ENCODE results near the gene LTB4R.

The LTB4R gene

DNA sequence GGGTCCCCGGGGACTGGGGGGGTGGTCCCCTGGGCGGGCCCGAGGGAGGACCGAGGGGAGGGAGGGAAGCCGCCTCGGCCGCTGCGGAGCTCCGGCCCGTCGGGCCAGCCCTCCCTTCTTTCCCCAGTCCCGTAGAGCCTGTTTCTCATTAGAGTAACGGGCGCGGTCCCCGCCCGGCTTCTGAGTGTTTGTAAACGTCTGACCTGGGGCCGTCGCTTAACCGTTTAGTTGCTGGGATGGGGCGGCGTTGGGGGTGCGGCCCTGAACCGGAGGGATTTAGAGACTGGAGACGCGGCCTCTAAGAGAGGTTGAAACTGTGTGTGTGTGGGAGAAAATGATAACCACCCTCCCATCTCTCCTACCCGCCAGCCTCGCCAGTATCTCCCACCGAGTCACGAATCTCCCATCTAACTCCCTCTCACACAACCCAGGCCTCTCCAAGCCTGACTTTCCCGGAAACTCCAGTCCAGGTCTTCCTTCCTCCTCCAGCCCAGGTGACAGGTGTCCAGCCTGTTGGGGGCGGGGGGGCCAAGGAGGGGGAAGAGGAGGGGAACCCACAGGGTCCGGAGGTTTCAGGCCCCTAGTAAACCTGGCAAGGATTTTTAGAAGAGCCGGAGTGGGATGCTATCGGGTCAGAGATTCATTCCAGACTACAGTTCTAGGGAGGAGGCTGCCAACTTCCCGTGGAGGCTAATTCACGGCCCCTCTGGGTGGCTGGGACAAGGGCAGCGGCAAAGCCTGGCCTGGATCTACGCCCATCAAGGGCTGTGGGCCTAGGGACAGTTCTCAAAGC, 55.6 kb downstream of the LTB4R start:
- no peaks in the 10 kb centered on the region for H3K36me3 ChIP-seq (ENCODE audit: control insufficient read depth in 2 of 2, insufficient read depth in 2 of 2, low read length in 2 of 2)
- no peaks in the 10 kb centered on the region for H3K9me3 ChIP-seq (ENCODE audit: control insufficient read depth in 2 of 2, low read length in 2 of 2)
- H3K4me1 ChIP-seq (ENCODE audit: control insufficient read depth in 2 of 2, insufficient read depth in 2 of 2, low read length in 2 of 2): peaks cover 17 to 29% of the 10 kb centered on the region in 2 donors
- H3K4me3 ChIP-seq (ENCODE audit: low read length in 2 of 2): peak overlapping the region; percentile 75 to 77
- peaks cover 0 to 2% of the 10 kb centered on the region in 2 donors for H3K27me3 ChIP-seq (ENCODE audit: control insufficient read depth in 2 of 2, insufficient read depth in 2 of 2, low read length in 2 of 2)
- peak overlapping the region; percentile 89 to 91 for H3K27ac ChIP-seq (ENCODE audit: low read depth in 2 of 2, low read length in 2 of 2)
- H3K9ac ChIP-seq (ENCODE audit: low read depth in 1 of 2, low read length in 2 of 2): peak overlapping the region; percentile 60 to 70
